GM21526 (cell line): ENCODE measurements around the gene TMEM91.
"Not testable (repeated sequence)": the region's sequence is repeated elsewhere in the genome, so short reads cannot be mapped to it uniquely, and the experiment has no call there.

Experiments used
- ATAC-seq: cut with Tn5 transposase; IDR thresholded peaks from one replicate; pipeline ENCODE4 v1.9.1; 2021; ENCODE audit warnings: moderate library complexity; ENCODE audit not compliant: unreplicated experiment, low FRiP score

TMEM91 gene

DNA sequence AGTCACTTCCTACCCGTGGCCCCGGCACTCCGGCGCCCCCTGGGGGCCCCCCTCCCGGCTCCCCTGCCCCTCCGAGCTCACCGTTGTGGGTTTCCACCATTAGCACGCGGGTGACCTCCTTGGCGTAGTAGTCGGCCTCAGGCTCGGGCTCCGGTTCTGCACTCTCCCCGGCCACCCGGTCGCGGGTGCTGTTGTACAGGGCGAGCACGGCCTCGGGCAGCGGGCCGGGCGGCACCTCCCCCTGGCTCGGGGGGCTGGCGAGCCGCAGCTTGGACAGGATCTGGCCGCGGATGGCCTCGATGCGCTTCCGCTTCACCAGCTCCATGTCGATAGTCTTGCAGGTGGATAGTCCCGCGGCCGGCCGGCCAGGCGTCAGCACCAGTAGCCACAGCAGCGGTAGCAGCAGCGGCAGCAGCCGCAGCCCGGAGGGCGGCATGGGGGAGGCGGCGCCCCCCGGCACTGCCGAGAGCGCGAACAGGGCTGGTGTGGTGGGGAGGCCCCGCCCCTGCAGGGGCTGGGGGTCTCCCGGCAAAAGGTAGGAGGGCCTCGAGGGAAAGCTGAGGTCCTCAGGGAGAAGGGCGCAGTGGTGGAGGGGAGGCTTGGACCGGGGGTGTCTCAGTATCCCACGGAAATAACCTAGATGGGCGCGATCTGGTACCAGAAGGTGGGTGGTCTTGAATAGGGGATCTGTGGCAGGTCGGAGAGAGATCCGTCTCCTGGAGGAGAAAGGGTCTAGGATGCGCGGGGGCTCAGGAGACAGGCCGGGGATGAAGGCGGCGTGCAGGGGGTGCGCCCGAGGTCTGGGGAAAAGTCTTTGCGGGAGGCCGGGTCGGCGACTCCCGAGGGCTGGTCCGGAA lies 23.5 kb upstream of the TMEM91 start:
- no peak for ATAC-seq

DNA sequence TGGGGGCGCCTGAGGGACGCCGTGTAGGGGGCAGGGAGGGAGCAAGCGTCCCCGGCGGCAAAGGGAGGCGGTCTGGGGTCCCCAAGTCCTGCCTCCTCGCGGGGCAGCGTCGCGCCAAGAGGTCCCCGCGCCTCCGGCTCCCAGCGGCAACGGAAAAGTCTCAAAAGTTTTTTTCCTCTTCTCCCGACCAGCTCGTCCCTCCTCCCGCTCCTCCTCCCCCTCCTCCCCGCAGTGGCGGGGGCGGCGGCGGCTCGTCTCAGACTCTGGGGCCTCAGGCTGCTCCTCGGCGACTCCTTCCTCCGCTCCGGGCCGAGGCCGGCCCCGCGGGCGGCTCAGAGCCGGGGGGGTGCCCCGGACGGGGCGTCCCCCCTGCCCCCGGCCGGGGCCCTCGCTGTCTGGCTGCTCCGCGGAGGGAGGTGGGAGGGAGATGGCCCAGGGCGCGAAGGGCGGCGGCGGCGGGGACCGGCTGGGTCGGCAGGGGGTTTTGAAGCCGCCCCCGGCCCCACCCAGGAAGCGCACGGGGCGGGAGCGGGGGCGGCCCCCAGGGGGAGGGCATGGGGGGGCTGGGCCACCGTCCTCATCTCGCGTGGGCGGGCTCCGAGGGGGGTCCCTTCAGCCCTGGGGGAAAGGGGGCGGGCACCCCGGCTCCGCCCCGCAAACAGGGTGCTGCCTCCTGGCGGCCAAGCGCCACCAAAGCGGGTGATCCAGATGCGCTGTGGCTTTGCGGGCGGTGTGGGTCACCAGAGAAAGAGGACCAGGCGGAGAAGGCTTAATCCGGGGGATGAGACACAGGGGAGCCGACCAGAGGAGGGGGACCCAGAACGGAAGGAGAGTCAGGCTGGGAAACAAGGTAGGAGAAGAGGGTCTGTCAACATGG lies 22.6 kb upstream of the TMEM91 start, which contains the start of gene TGFB1:
Gene TGFB1 (minus strand): TSS at position 457 of the 877 bp plus-strand sequence. CDS start 878 bp downstream, outside the sequence.
- peak; percentile 32 for ATAC-seq

- ATAC-seq = peak; percentile 9
Observed at GRCh38 chr19:41354343-41354953, 21.9 kb upstream of the TMEM91 start.

DNA sequence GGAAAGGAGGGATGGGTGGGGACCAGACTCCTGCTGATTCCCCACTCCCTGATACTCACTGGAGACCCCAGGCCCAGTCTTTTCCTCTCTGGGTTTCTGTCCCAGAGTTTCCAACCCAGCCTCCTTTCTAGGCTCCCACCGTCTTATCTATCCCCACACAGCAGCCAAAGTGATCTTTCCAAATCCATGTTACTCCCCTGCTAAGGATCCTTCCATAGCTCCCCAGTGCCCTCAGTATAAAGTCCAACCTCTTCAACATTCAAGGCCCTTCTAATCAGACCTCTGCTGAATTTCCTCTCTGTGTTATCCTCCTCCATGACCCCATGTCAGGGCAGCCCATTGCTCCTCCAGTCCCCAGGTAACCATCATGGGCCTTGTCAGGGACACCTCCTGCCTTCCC lies 21.3 kb upstream of the TMEM91 start:
- no peak for ATAC-seq

GRCh38 chr19:41355802-41356201 lies 20.5 kb upstream of the TMEM91 start:
- ATAC-seq = no peak

- ATAC-seq = no peak
Observed at GRCh38 chr19:41356984-41357739, 19.2 kb upstream of the TMEM91 start.

DNA sequence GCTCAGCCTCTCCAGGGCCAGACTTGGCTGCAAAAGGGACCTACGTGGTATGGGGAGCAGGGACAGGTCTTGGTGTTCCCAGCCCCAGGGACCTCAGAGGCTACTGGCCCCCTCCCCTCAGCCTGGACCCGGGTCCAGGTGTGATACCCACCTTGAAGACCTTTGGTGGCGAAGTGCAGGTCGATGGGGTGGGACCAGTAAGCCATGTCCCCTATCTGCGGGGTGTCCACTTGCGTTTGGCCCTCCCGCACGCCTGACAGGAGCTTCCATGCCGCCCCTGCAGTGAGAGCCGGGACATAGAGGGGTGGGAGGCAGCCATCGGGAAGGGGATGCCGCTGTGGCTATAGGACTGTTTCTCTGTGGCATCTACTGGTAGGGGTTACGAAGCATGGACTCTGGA lies 18.6 kb upstream of the TMEM91 start:
- no peak for ATAC-seq

DNA sequence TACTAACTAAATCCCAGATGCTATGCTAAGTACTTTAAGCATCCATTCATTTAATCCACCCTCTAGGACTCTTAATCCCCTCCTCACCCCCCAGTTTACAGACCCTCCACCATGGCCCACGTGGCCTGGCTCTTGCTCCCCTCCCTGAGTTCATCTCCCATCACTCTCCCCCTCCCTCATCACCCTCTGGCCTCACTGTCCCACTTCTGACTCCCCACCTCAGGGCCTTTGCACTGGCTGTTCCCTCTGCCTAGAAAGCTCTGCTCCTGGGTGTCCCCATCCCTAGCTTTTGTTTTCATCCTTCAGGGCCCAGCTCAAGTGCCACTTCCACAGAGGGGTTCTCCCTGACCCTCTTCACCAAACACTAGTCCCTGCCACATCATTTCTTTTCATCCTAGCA lies 16.6 kb upstream of the TMEM91 start:
- no peak for ATAC-seq

DNA sequence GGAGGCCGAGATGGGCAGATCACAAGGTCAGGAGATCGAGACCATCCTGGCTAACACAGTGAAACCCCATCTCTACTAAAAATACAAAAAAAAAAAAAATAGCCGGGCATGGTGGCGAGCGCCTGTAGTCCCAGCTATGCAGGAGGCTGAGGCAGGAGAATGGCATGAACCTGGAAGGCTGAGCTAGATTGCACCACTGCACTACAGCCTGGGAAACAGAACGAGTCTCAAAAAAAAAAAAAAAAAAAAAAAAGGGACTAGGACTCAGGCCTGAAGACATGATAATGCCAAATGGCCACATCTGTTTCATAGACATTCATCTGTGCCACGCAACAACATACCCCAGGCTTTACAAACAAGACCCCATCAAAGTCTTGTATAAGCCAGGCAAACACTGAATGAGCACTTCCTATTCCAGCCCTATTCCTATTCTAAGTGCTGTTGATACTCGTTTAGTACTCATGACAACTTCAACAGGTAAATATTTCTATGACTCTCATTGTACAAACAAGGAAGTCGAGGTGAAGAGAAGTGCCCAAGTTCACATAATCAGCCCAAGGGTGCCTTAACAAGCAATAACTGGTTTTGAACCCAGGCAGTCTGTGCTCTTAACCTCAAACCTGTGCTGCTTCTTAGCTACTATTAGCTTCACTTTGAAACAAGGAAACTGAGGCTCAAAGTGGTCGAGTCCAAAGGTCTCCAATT lies 14.0 kb upstream of the TMEM91 start:
- ATAC-seq = no peak

DNA sequence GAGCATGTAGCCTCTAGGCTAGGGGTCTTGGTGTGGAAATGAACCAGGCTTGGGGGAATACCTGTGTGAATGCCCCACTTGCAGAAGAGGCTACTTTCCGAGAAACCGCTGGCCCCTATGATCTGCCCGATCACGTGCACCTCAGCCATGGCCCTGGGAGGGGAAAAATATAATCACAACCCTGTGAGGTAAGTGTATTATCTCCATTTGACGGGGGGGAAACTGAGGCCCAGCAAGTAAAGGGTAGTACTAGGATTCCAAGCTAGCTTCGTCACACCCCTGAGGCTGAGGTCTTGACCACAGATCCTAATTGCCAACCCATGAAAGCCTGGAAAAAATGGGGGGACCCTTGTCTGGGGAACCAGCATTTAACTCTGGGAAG lies 13.0 kb upstream of the TMEM91 start:
- no peak for ATAC-seq

DNA sequence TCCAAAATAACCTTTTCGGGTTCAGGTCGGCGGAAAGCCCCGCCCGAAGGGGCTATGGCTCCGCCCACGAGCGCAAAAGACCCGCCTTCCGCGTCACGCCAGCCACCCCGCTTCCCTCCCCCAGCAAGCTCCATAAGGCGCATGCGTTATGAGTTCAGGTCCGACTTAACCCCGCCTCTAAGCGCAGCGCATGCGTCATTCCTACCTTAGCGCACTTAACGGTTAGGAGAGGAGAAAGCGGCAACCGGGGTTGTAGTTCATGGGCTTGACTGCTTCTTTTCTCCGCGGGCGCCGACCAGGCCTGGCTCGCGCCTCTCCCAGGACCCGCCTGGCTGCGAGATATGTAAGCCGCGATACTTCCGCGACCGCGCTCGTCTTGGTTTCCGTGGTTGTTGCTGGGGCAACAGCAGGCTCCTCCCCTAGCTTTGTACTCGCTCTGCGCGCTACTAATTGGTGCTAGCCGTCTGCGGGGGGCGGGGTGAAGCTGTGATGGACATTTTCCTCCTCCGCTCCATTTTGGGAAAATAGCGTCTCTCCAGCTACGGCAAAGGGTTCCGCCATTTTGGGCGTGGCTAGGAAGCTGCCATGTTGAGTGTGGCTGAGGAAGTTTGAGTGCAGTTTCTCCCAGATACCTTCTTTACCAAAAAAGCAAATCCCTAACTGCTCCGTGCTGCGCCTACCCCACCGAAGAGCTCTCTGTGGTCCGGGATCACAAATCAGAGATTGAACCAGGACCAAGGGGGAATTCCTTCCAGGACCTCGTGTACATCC lies 12.4 kb upstream of the TMEM91 start, which contains the start of gene B9D2:
Gene B9D2 (minus strand): TSS at position 397 of the 771 bp plus-strand sequence. CDS start 630 bp downstream, outside the sequence.
- ATAC-seq = peak; percentile 82

GRCh38 chr19:41364524-41365391 lies 11.6 kb upstream of the TMEM91 start:
- ATAC-seq = no peak

- ATAC-seq = no peak
Observed at GRCh38 chr19:41366089-41366488, 10.2 kb upstream of the TMEM91 start.

- ATAC-seq = no peak
Observed at GRCh38 chr19:41367848-41368301, 8.5 kb upstream of the TMEM91 start.

- no peak for ATAC-seq
Observed at GRCh38 chr19:41369769-41370168, 6.6 kb upstream of the TMEM91 start.

DNA sequence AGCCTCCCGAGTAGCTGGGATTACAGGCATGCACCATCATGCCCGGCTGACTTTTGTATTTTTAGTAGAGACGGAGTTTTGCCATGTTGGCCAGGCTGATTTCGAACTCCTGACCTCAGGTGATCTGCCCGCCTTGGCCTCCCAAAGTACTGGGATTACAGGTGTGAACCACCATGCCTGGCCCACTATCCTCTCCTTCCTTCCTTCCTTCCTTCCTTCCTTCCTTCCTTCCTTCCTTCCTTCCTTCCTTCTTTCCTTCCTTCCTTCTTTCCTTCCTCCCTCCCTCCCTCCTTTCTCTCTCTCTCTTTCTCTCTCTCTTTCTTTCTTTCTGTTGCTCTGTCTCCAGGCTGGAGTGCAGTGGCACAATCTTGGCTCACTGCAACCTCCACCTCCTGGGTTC lies 5.2 kb upstream of the TMEM91 start:
- ATAC-seq = not testable (repeated sequence)

- ATAC-seq = no peak
Observed at GRCh38 chr19:41371541-41371940, 4.8 kb upstream of the TMEM91 start.

GRCh38 chr19:41372501-41372900 lies 3.8 kb upstream of the TMEM91 start:
- no peak for ATAC-seq
